Right cardiac atrium (tissue), 5 donors: ENCODE results near the gene PTPRD. TPM values are rescaled to one million over a fixed set of nuclear protein-coding genes. Genes with fewer than 3 reads are reported as not detected.

Experiments used
- ATAC-seq, 2 donors: fragments of 200-7000 bp; cut with Tn5 transposase; one replicate each; pipeline versions ENCODE4 v1.8.0 to v1.9.1; 2020; ENCODE audit warnings: moderate library complexity in 2 of 2, mild to moderate bottlenecking in 1 of 2
- DNase-seq, 3 donors: peaks; one replicate each; pipeline ENCODE4 v3.0.0-alpha.2; 2020
- H3K27ac ChIP-seq: one replicate; pipeline ENCODE4 v1.5.1; 2013; ENCODE audit warnings: mild to moderate bottlenecking, low read length, control low read depth, moderate library complexity
- H3K27me3 ChIP-seq: one replicate; pipeline ENCODE4 v1.6.1; 2013; ENCODE audit not compliant: control insufficient read depth, insufficient read depth
- H3K4me1 ChIP-seq: one replicate; pipeline ENCODE4 v1.6.1; 2013; ENCODE audit warnings: low read length; ENCODE audit not compliant: control insufficient read depth, insufficient read depth
- H3K4me3 ChIP-seq: one replicate; pipeline ENCODE4 v1.5.1; 2013; ENCODE audit warnings: low read length, control low read depth
- H3K9me3 ChIP-seq: one replicate; pipeline ENCODE4 v1.6.1; 2013; ENCODE audit warnings: low read length; ENCODE audit not compliant: control insufficient read depth
- WGBS: extraction: QIAGEN DNeasy Blood & Tissue Kit; methylation state at CpG from one replicate; pipeline ENCODE4 v1.1.7; 2013; 5-methylcytosine and 5-hydroxymethylcytosine counted together
- intact Hi-C, 4 donors: fragments of 100-400 bp; cut with DNase I; formaldehyde crosslinking; loops; one replicate each; pipeline versions ENCODE4 v1.11.0 to v1.14.0; 2022 to 2023
- polyA plus RNA-seq: library from polyadenylated mRNA; stranded (reverse); fragments of 200-250 nt; gene quantifications from one replicate; pipeline ENCODE4 v1.2.3, GENCODE V29; 2013
- total RNA-seq, 4 donors: library from RNA; stranded (reverse); fragmentation: NEBNext Ultra II Directional; extraction: Animal tissue kit (Norgen Biotek cat#: 25700); gene quantifications; one replicate each; pipeline ENCODE4 v1.2.1, GENCODE V29; 2021
- donor health status: healthy with polysubstance abuse.
- donor health status: DM: no; HTN: yes; CAD: no.
- donor health status: DM: no; HTN: no; CAD: no.
- donor health status: DM: no; HTN: yes; CAD: no; lungs with severe emphysema.
- donor health status: DM: yes; HTN: yes; CAD: no.

The PTPRD gene
- total and polyA plus RNA-seq, 5 donors, result 1.3 to 11.8 (median 7.1) TPM

DNA sequence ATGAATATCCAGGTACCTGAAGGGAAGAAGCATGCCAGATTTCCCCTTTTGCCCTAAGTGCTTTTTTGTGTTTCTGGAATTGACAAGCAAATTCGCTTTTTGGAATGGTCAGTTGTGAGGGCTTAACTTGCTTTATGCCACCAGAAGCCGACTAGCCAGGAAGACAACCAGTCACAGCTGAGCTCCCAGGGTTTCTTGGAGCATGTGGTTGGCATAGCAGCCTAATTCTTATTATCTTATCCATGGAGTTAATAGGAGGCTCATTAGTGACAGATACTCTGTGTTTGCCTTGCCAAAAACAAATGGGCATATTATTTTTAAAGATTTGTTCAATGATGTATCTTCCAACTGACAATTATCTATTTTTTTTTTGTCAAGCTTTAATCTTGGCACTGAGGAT is 500.7 kb downstream of the PTPRD start:
- DNase-seq (no peak), ATAC-seq (no peak)
- intact Hi-C loops, result no loop called here
- Histone ChIP-seq H3K4me1 (no peaks in the 10 kb centered on the region), H3K4me3 (no peak overlapping the region), H3K9me3 (no peaks in the 10 kb centered on the region), H3K27ac (no peak overlapping the region), H3K27me3 (no peaks in the 10 kb centered on the region)
- WGBS, result 46% methylated on average over 2 of the region's 2 CpGs

DNA sequence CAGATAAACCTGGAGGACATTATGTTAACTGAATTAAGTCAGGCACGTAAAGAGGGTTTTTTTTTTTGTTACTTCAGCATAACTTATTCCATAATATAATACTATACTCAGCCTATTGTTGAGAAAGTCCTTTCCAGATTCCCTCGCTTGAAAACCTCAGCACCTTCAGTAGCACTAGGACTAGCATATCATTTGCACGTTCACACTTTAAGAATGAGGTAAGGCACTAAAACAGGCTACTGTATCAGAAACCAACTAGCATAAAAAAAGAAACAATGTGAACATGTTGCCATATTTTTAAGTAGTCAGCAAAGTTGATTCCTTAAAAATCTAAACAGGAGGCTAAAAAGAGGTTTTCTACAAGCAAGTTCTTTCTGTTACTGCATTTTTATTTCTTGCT is 504.0 kb downstream of the PTPRD start:
- no peak overlapping the region for H3K4me3 ChIP-seq
- H3K27ac ChIP-seq, result no peak overlapping the region
- no peaks in the 10 kb centered on the region for H3K27me3 ChIP-seq
- no peaks in the 10 kb centered on the region for H3K9me3 ChIP-seq
- intact Hi-C loops, result no loop called here
- DNase-seq (no peak), ATAC-seq (peak; percentile 57 to 79)
- 41% methylated on average over 3 of the region's 3 CpGs for WGBS
- H3K4me1 ChIP-seq, result no peaks in the 10 kb centered on the region

DNA sequence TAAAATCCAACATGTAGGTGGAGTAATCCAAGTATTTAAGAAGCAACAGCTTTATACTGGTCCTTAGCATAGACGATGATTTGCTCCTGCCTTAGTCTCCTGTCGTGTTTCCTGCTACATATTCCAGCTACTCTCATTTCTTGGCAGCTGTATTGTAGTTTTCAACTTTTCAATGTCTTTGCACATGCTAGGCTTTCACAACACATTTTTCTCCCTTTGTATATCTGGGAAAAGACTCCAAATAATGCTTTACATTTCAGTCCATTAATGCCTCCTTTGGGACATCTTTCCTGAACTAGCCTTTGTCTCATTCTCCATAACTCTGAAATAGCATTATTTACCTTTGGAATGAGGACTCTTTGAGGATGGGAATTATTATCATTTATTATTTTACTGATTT is 508.0 kb downstream of the PTPRD start:
- no peak for DNase-seq
- no peaks in the 10 kb centered on the region for H3K4me1 ChIP-seq
- intact Hi-C loops, result no loop called here
- H3K27ac ChIP-seq, result no peak overlapping the region
- ATAC-seq, result no peak
- WGBS, result 43% methylated on average over 2 of the region's 2 CpGs
- no peaks in the 10 kb centered on the region for H3K27me3 ChIP-seq
- no peak overlapping the region for H3K4me3 ChIP-seq
- no peaks in the 10 kb centered on the region for H3K9me3 ChIP-seq

DNA sequence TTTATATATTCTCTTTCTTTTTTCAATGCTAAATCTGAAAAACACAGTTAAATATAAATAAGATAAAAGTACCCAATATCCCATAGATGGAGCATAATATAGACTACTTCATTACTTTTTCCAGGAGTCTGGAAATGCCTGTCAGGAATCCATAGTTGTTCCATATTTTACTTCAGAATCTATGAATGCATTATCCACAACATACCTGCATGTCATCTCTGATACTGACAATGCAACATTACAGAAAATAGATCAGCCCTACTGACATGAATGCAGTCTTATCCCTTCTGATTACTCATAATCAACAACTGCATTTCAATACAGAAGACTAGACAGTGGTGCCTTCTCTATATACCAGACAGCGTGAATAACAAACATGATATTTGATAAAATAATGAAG is 517.6 kb downstream of the PTPRD start:
- Histone ChIP-seq H3K27me3 (no peaks in the 10 kb centered on the region), H3K27ac (no peak overlapping the region), H3K9me3 (no peaks in the 10 kb centered on the region), H3K4me3 (no peak overlapping the region), H3K4me1 (no peaks in the 10 kb centered on the region)
- ATAC-seq (no peak), DNase-seq (no peak)
- intact Hi-C loops, result no loop called here
- 81% methylated on average over 1 of the region's 1 CpG for WGBS

DNA sequence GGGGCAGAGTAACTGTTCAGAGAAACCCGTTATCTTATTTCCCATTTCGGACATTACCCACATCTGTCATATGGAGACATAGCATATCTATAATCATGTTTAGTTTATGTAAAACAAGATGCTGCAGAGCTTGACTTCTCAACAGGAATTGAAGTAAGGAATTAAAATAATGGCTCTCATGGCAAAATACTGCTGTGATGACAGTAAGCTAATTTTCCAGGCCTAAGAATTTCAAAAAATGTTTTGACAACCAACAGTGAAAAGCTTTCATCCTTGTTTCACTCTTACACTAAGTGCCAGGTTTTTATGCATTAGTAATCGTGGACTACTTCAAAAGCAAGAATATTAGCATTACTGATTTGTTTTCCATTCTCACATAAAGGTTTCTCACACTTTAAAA is 518.2 kb downstream of the PTPRD start:
- H3K9me3 ChIP-seq, result no peaks in the 10 kb centered on the region
- ATAC-seq, result no peak
- intact Hi-C loops, result no loop called here

DNA sequence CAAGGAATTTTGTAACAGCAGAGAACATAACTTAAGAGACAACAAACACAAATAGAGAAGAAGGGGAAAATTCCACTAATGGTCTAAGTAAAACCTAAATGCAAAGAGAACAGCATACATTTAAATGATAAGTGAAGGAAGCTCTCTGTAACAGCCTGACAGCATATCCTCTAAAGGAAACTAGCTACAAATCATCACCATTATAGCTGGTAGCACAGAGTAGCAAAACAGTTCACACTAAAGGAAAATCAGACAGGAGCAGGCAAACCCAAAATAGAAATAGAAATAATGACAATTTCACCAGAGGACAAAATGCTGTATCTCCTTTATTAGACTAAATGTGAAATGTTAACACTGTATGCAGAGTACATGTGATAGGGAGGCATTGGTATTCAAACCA is 532.8 kb downstream of the PTPRD start:
- intact Hi-C loops, result no loop called here
- ATAC-seq (no peak), DNase-seq (no peak)

More for the DNA sequence above, 518.2 kb downstream of the PTPRD start:
- Histone ChIP-seq H3K27me3 (no peaks in the 10 kb centered on the region), H3K4me1 (no peaks in the 10 kb centered on the region), H3K27ac (no peak overlapping the region), H3K4me3 (no peak overlapping the region)
- DNase-seq, result no peak
- WGBS, result 63% methylated on average over 3 of the region's 3 CpGs

DNA sequence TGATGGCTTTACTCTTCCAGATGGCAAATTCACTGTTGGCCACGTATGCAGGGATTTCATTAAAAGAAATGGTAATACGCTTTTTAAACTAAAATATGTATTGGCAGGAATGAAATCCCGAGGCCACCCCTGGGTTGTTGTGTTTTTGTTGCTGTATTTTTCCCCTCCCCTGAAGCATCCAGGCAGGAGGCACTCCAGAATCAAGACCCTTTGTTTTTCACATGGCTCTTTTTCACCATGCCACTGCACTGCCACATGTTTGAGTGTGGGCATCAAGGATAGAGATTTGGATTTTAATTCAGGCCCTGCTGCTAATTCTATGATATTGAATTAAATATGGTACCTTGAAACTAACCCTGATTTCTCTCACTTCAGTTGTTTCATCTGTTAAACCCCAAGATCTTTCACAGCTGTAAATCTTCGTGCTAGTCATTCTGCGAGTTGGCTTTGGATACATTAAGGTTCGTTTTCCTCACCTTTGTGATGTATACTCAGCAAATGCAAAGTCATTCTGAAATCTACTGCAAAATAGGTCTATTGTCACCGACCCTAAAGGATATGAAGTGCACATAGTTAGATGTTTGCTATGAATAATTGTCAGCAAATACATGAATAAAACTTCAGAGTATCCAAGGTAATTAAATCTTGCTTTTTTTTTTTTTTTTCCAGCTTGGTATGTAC is 533.4 kb downstream of the PTPRD start:
- Histone ChIP-seq H3K27me3 (no peaks in the 10 kb centered on the region), H3K4me1 (no peaks in the 10 kb centered on the region), H3K27ac (no peak overlapping the region), H3K9me3 (no peaks in the 10 kb centered on the region), H3K4me3 (no peak overlapping the region)
- 71% methylated on average over 7 of the region's 7 CpGs for WGBS
- no peak for DNase-seq
- ATAC-seq, result no peak
- intact Hi-C loops, result no loop called here

More for the DNA sequence above, 532.8 kb downstream of the PTPRD start:
- Histone ChIP-seq H3K4me3 (no peak overlapping the region), H3K9me3 (no peaks in the 10 kb centered on the region), H3K4me1 (no peaks in the 10 kb centered on the region), H3K27ac (no peak overlapping the region), H3K27me3 (no peaks in the 10 kb centered on the region)

DNA sequence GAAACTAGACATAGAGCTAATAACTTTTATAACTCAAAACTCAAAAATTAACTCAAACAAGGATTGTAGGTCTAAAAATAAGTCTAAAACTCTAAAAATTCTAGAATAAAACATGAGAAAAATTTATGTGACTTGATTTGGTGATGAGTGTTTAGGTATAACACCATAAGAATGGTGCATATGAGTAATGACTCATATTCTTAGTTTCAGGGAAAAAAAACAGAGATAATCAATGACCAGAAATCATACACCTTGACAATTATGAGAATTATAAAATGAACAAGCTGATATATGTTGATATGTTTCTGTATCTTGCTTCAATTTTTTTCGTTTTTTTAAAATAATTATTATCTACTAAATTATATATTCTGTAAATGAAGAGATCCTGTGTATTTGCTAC is 541.2 kb downstream of the PTPRD start:
- DNase-seq, result no peak
- Histone ChIP-seq H3K4me3 (no peak overlapping the region), H3K27ac (no peak overlapping the region), H3K4me1 (no peaks in the 10 kb centered on the region), H3K27me3 (no peaks in the 10 kb centered on the region), H3K9me3 (no peaks in the 10 kb centered on the region)
- WGBS, result 60% methylated on average over 1 of the region's 1 CpG
- intact Hi-C loops, result no loop called here
- no peak for ATAC-seq

DNA sequence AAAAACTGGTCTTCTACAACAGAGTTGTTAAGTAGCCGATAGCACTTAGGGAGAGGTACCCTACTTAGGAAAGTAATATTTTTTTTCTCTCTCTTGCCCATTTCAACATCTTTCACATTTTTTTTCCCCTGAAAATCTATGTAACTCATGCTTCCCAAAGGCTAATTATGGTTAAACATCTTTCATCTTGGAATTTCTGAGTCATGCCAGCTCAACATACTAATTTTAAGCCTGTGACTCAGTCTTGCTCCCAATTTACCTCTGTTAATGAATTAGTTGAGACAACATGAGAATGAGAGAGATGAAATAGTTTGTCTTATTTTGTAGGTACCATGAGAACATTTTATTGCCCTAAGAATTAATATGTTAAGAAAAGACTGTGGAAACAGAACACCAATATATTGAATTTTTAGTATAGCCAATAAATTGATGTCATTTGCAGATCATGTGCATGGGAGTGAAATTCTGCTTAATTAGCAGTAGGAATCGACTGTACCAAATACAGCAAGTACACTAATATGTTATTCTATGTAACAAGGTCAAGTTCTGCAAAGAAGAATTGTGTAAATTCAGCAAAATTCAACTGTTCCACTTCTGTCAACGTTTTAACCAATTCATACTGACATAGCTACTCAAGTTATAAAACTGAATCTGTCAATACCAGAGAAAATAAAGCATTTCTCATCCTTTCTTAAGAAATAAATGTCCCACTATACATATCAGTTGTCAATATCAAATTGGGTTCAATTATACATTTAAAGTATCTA is 550.0 kb downstream of the PTPRD start:
- DNase-seq (no peak), ATAC-seq (no peak)
- H3K4me3 ChIP-seq, result no peak overlapping the region
- intact Hi-C loops, result loop anchor here in 1 of 4 donors (5.0 kb wide), 1 partner anchor 204 kb away; no protein-coding TSS in a partner anchor
- no peaks in the 10 kb centered on the region for H3K9me3 ChIP-seq
- H3K4me1 ChIP-seq, result no peaks in the 10 kb centered on the region
- 69% methylated on average over 3 of the region's 3 CpGs for WGBS
- no peaks in the 10 kb centered on the region for H3K27me3 ChIP-seq
- no peak overlapping the region for H3K27ac ChIP-seq

DNA sequence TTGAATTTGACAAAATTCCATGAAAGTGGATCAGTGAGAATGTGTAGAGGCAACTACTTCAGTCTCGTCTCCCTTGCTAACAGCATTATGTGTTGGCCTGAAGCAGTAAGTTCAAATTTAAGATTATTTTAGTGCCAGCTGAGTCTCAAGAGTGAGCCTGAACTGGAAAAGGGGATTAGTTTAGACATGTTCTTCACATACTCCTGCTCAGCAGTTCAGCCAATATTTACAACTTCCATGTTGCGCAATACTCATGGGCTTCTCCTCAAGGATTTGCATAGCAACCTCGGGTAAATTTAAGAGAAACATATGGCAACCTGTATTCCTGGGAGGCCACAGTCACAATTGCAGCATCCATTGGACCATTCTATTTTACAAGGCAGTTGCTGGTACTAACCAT is 553.8 kb downstream of the PTPRD start:
- 59% methylated on average over 3 of the region's 3 CpGs for WGBS

DNA sequence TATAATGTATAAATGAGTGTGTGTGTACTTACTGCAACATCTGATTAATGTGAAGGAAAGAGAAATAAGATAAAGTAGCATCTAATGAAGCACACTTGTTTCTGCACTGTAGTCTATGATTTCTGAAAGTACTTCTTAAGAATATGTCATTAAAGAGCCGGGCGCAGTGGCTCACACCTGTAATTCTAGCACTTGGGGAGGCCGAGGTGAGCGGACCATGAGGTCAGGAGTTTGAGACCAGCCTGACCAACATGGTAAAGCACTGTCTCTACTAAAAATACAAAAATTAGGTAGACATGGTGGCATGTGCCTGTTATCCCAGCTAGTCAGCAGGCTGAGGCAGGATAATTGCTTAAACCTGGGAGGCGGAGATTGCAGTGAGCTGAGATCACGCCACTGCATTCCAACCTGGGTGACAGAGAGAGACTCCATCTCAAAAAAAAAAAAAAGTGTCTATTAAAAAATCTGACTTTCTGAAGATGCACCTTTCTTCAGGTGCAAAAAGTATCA is 556.9 kb downstream of the PTPRD start:
- Histone ChIP-seq H3K4me3 (no peak overlapping the region), H3K9me3 (no peaks in the 10 kb centered on the region), H3K4me1 (no peaks in the 10 kb centered on the region), H3K27me3 (no peaks in the 10 kb centered on the region), H3K27ac (no peak overlapping the region)
- 86% methylated on average over 6 of the region's 6 CpGs for WGBS
- ATAC-seq (no peak), DNase-seq (peak in 1 of 3 donors; percentile 11)
- intact Hi-C loops, result loop anchor here in 1 of 4 donors (5.0 kb wide), 1 partner anchor 211 kb away; no protein-coding TSS in a partner anchor

More for the DNA sequence above, 553.8 kb downstream of the PTPRD start:
- peak in 1 of 2 donors; percentile 33 for ATAC-seq
- no peak for DNase-seq
- H3K9me3 ChIP-seq, result no peaks in the 10 kb centered on the region
- H3K4me1 ChIP-seq, result no peaks in the 10 kb centered on the region
- H3K27ac ChIP-seq, result no peak overlapping the region
- H3K4me3 ChIP-seq, result no peak overlapping the region
- no peaks in the 10 kb centered on the region for H3K27me3 ChIP-seq
- intact Hi-C loops, result loop anchor here in 1 of 4 donors (5.0 kb wide), 1 partner anchor 208 kb away; no protein-coding TSS in a partner anchor
